Esophagus muscularis mucosa (tissue), 4 donors: ENCODE measurements around the gene SEPTIN2. TPM values are rescaled to one million over a fixed set of nuclear protein-coding genes. Genes with fewer than 3 reads are reported as not detected.
A peak's percentile ranks its signal among the peaks of the same experiment; 100 is the strongest.
"Not testable (repeated sequence)": the region's sequence is repeated elsewhere in the genome, so short reads cannot be mapped to it uniquely, and the experiment has no call there.

Experiments
- DNase-seq: peaks from one replicate; pipeline ENCODE4 v3.0.0-alpha.2; 2017; ENCODE audit errors: extremely low spot score
- H3K27ac ChIP-seq, 4 donors: fragments of 200-600 bp; sonication (generic); replicated peaks in 1 of 4; 1 replicate in 3 of 4; 2 replicates in 1 of 4; pipeline ENCODE4 v1.5.1; 2016 to 2019; ENCODE audit warnings: mild to moderate bottlenecking in 1 of 4
- H3K27me3 ChIP-seq, 4 donors: fragments of 200-600 bp; sonication (generic); one replicate each; pipeline versions ENCODE4 v1.5.1 to v1.6.0; 2016 to 2019
- H3K36me3 ChIP-seq, 4 donors: fragments of 200-600 bp; sonication (generic); one replicate each; pipeline ENCODE4 v1.5.1; 2016 to 2019
- H3K4me1 ChIP-seq, 4 donors: fragments of 200-600 bp; sonication (generic); one replicate each; pipeline ENCODE4 v1.5.1; 2016 to 2019
- H3K4me3 ChIP-seq, 4 donors: fragments of 200-600 bp; sonication (generic); 1 replicate in 2 of 4; 2 replicates in 2 of 4; pipeline ENCODE4 v1.5.1; 2016 to 2019; ENCODE audit warnings: mild to moderate bottlenecking in 4 of 4, moderate library complexity in 1 of 4
- H3K9me3 ChIP-seq, 4 donors: fragments of 200-600 bp; sonication (generic); 1 replicate in 3 of 4; 2 replicates in 1 of 4; pipeline ENCODE4 v1.5.1; 2016 to 2019
- EP300 ChIP-seq: sonication (generic); formaldehyde crosslinking; IDR thresholded peaks from one replicate; pipeline ENCODE4 v1.6.1; 2017; ENCODE audit warnings: antibody characterized with exemption
- POLR2A ChIP-seq: fragments of 450-650 bp; IDR thresholded peaks from one replicate; pipeline ENCODE4 v1.6.1; 2017; ENCODE audit warnings: antibody characterized with exemption, moderate library complexity, mild to moderate bottlenecking, low read depth
- POLR2AphosphoS5 ChIP-seq, 2 donors: sonication (generic); formaldehyde crosslinking; IDR thresholded peaks; one replicate each; pipeline ENCODE4 v1.6.1; 2017; ENCODE audit warnings: antibody characterized with exemption in 2 of 2
- WGBS: methylation state at CpG from one replicate; pipeline ENCODE4 v1.1.5; 2018; 5-methylcytosine and 5-hydroxymethylcytosine counted together
- intact Hi-C: fragments of 100-400 bp; cut with DNase I; formaldehyde crosslinking; loops from one replicate; pipeline ENCODE4 v1.15.1; 2023
- total RNA-seq, 4 donors: library from RNA; depleted of rRNA; stranded (reverse); fragments of >200 nt; gene quantifications; one replicate each; pipeline versions ENCODE4 v1.1.0 to v1.2.1, GENCODE V29; 2016
- TF ChIP-seq, protein P1 (sequence below), 3 experiments: fragments of 200-600 bp in 2 of 3; fragments of 450-650 bp in 1 of 3; sonication (generic) in 2 of 3; IDR thresholded peaks; one replicate each; pipeline ENCODE4 v1.5.1; 2017 to 2019; ENCODE audit warnings: antibody characterized with exemption in 3 of 3, mild to moderate bottlenecking in 2 of 3, moderate library complexity in 1 of 3

SEPTIN2 gene
- total RNA-seq, 4 donors from 2014 or later, result 272 to 335 (median 284) TPM

DNA sequence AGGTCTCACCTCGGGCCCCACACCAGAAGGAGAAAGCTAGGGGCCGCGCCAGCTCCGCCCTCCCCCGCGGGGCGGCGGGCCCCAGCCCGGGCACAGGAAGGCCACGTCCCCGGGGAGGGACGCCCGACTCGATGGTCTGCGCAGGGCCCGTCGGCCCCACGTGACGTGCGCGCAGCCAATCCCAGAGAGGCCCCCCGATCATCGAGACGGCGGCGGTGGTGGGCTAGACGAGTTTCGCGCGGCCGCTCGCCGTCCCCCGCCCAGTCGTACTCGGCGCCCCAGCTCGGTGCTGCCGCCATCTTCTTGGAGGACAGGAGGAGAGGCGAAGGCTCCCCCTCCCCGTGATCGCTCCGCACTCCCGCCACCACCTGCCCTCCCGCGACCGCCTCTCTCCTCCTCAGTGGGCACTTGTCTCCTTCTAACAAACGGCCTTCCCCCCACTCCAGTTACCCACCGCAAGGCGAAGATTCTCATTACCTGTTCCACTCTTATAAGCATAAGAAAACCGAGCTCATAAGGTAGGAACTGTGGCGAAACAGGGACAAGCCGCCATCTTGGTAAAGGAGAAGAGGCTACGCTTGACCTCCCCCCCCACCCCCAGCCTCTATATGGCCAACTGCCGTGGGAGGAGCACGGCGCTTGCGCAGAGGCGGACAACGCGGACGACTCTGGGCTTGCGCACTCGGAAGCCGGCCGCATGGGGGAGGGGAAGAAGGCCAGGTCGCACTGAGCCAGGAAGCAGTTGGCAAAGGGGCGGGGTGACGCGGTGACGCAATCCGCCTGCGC is 439 bp upstream of the SEPTIN2 start, which contains the start of gene HDLBP:
HDLBP (minus strand) TSS at position 580 of the 786 bp plus-strand sequence. CDS start 48,803 bp downstream, outside the sequence.
- intact Hi-C loops, result loop anchor here (5.0 kb wide), 1 partner anchor 42 kb away; the partner anchor contains the start of gene FARP2
- H3K4me1 ChIP-seq, result peaks cover 40 to 66% (median 60%) of the 10 kb centered on the region in 4 donors
- WGBS, result 2% methylated on average over 25 of the region's 73 CpGs

DNA sequence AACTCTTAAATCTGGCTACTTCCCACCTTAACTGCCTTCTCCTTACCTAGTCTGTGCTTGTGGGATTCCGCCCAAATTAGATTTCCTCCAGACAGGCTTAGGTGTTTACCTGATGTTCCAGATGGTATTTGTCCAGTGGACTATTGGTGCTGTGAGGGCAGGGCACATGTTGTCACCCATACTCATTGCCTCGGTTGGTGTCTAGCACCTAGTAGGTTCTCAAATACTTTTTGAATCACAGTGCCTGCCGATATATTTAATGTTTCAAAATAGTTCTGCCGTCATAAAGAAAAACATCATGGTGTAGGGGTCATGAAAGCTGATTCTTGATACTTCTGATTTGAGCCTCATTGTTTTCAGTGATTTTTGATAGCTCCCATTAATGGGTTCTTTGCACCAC is 1.1 kb downstream of the SEPTIN2 start:
- Histone ChIP-seq H3K4me1 (peaks cover 52 to 77% (median 74%) of the 10 kb centered on the region in 4 donors), H3K36me3 (no peaks in the 10 kb centered on the region)

More for the DNA sequence above, 439 bp upstream of the SEPTIN2 start, which contains the start of gene HDLBP:
- DNase-seq, result peak; percentile 100
- H3K4me3 ChIP-seq, result peak within 1 kb of the TSS; percentile 84 to 93 (median 92)
- H3K27ac ChIP-seq, result peak within 1 kb of the TSS; percentile 94 to 99 (median 97)
- no peaks in the 10 kb centered on the region for H3K9me3 ChIP-seq
- H3K27me3 ChIP-seq, result no peaks in the 10 kb centered on the region
- H3K36me3 ChIP-seq, result no peaks in the 10 kb centered on the region
- TF ChIP-seq EP300, result no peak
- TF ChIP-seq POLR2A, result peak; percentile 75
- TF ChIP-seq, protein P1, sequence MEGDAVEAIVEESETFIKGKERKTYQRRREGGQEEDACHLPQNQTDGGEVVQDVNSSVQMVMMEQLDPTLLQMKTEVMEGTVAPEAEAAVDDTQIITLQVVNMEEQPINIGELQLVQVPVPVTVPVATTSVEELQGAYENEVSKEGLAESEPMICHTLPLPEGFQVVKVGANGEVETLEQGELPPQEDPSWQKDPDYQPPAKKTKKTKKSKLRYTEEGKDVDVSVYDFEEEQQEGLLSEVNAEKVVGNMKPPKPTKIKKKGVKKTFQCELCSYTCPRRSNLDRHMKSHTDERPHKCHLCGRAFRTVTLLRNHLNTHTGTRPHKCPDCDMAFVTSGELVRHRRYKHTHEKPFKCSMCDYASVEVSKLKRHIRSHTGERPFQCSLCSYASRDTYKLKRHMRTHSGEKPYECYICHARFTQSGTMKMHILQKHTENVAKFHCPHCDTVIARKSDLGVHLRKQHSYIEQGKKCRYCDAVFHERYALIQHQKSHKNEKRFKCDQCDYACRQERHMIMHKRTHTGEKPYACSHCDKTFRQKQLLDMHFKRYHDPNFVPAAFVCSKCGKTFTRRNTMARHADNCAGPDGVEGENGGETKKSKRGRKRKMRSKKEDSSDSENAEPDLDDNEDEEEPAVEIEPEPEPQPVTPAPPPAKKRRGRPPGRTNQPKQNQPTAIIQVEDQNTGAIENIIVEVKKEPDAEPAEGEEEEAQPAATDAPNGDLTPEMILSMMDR (IDR thresholded peaks at IDR 0.05), result peak in 2 of 3 experiments; percentile 6 to 17
- peak; percentile 90 to 91 for TF ChIP-seq POLR2AphosphoS5 (IDR thresholded peaks at IDR 0.05)

DNA sequence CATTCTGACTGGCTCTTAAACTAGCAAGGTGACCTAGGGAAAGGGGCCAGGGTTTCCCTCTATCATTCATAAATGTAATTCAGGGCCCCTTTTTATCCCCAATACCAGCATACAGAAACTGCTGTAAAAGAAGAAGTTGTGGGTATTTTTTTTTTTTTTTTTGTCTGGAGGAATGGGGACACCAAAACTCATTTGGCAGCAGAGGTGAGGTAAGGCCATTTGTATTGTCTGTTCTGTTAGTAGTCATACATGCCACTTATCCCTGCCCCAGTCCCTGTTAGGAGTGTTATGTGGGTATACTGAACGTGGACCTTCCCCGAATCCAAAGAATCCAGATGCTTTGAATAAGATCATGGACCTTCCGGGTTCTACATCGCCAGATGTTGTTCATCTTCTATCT is 1.7 kb downstream of the SEPTIN2 start:
- H3K4me3 ChIP-seq, result peak overlapping the region; percentile 84 to 93 (median 92)
- TF ChIP-seq POLR2AphosphoS5 (IDR thresholded peaks at IDR 0.05), result no peak
- TF ChIP-seq, protein P1 (IDR thresholded peaks at IDR 0.05), result no peak
- TF ChIP-seq EP300, result no peak
- intact Hi-C loops, result loop anchor here (2.0 to 5.0 kb wide), 2 partner anchors 40 to 47 kb away; partner anchors contain the start of gene FARP2
- H3K36me3 ChIP-seq, result no peaks in the 10 kb centered on the region
- peak overlapping the region; percentile 94 to 99 (median 97) for H3K27ac ChIP-seq
- 43% methylated on average over 4 of the region's 4 CpGs for WGBS
- H3K27me3 ChIP-seq, result no peaks in the 10 kb centered on the region
- no peaks in the 10 kb centered on the region for H3K9me3 ChIP-seq
- H3K4me1 ChIP-seq, result peaks cover 57 to 82% (median 77%) of the 10 kb centered on the region in 4 donors
- no peak for DNase-seq

More for the DNA sequence above, 1.1 kb downstream of the SEPTIN2 start:
- peak overlapping the region; percentile 94 to 99 (median 97) for H3K27ac ChIP-seq
- peak overlapping the region; percentile 84 to 93 (median 92) for H3K4me3 ChIP-seq
- intact Hi-C loops, result loop anchor here (2.0 to 5.0 kb wide), 2 partner anchors 40 to 46 kb away; partner anchors contain the start of gene FARP2
- no peaks in the 10 kb centered on the region for H3K9me3 ChIP-seq
- 9% methylated on average over 4 of the region's 4 CpGs for WGBS
- DNase-seq, result no peak
- TF ChIP-seq POLR2A (no peak), POLR2AphosphoS5 (IDR thresholded peaks at IDR 0.05) (no peak), EP300 (no peak)
- TF ChIP-seq, protein P1 (IDR thresholded peaks at IDR 0.05), result no peak
- no peaks in the 10 kb centered on the region for H3K27me3 ChIP-seq

DNA sequence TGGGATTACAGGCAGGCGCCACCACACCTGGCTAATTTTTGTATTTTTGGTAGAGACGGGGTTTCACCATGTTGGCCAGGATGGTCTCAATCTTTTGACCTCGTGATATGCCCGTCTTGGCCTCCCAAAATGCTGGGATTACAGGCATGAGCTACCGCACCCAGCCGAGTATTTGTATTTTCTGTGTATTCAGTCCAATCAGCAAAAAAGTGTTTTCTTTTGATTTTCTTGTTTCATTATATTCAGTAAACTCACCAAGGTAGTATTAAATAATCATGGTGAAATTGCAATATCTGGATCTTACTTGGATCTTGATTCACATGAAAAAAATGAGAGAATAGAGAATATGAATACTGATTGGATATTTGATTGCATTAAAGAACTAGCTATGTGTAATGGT is 3.1 kb downstream of the SEPTIN2 start:
- peaks cover 60 to 82% (median 80%) of the 10 kb centered on the region in 4 donors for H3K4me1 ChIP-seq
- not testable (repeated sequence) for H3K9me3 ChIP-seq, H3K27me3 ChIP-seq, DNase-seq, H3K4me3 ChIP-seq, H3K36me3 ChIP-seq, H3K27ac ChIP-seq
- 96% methylated on average over 6 of the region's 6 CpGs for WGBS
- intact Hi-C loops, result loop anchor here (5.0 kb wide), 1 partner anchor 38 kb away; the partner anchor contains the start of gene FARP2

DNA sequence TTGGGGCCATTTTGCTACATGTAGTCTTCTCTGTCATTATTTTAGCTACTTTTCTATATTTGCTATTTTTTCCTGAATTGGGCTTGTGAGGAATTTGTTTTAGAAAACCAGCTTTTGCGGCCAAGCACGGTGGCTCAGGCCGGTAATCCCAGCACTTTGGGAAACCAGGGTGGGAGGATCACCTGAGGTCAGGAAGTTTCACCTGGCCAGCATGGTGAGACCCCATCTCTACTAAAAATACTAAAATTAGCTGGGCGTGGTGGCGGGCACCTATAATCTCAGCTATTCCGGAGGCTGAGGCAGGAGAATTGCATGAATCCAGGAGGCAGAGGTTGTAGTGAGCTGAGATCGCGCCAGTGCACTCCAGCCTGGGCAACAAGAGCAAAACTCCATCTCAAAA is 4.7 kb downstream of the SEPTIN2 start:
- Histone ChIP-seq H3K36me3 (peaks cover 0 to 5% (median 0%) of the 10 kb centered on the region in 4 donors), H3K4me1 (peaks cover 62 to 89% (median 87%) of the 10 kb centered on the region in 4 donors), H3K9me3 (no peaks in the 10 kb centered on the region), H3K27me3 (no peaks in the 10 kb centered on the region), H3K27ac (peak overlapping the region in 1 of 4 donors; percentile 3), H3K4me3 (no peak overlapping the region)
- intact Hi-C loops, result no loop called here
- TF ChIP-seq, protein P1 (IDR thresholded peaks at IDR 0.05), result no peak
- no peak for TF ChIP-seq EP300
- TF ChIP-seq POLR2A, result no peak
- TF ChIP-seq POLR2AphosphoS5 (IDR thresholded peaks at IDR 0.05), result no peak
- DNase-seq, result no peak
- WGBS, result 89% methylated on average over 8 of the region's 8 CpGs
